Activated naive CD8-positive, alpha-beta T cell treated with anti-CD3 and anti-CD28 coated beads, Interleukin-2, amount 50 U/mL, for 16 hours (primary cell): ENCODE results near the gene BRD9.
"Not testable (repeated sequence)": the region's sequence is repeated elsewhere in the genome, so short reads cannot be mapped to it uniquely, and the experiment has no call there.

Source experiments
- DNase-seq: peaks from one replicate; pipeline ENCODE4 v3.0.0-alpha.2; 2020; ENCODE audit warnings: low read depth, low spot score

Gene BRD9

GRCh38 chr5:878677-879076 lies 13.9 kb downstream of the BRD9 start:
- not testable (repeated sequence) for DNase-seq

- no peak for DNase-seq
Measured at GRCh38 chr5:878125-878524, 14.5 kb downstream of the BRD9 start.

DNA sequence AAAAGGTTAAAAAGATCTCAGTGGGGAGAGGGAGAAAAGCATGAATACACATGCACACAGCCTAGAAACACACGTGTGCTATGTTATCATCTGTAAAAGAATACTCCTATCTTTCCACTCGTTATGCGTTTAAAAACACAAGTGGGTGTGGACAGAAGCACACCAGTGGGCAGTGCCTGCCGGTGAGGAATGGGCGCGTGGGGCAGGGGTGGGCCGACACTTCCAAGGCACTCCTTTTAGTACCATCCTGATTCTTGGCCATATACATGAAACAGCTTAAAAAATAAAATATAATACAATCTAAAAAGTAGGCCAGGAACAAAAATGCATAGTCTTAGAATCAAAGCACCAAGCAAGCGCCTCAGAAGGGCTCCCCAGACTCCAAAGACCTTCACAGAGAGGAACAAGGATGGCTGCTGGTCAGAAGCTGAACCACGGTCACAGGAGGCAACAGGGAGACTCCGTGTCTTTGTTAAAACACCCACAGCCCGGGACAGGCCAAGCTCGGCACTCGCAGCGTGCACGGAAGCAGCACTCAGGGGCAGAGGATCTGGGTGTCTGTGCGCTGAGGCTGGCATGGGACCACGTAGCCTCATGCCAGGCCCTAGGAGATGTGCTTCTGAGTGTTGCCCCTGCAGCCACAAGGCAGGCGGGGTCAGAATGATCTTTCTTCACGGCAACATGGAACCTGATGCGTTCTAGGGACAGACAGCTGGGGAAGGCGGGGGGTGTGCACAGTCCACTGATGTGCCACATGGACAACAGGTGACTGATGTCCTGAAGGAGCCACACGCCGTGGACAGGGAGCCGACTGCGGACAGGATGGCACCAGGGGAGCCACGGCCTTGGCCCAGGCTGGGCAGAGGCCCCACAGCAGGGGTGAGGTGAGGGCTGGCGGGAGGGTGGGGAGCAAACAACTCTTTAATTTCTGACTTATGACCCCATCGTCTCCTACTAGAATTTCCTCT lies 15.9 kb downstream of the BRD9 start:
- DNase-seq: no peak

GRCh38 chr5:875931-876330 lies 16.7 kb downstream of the BRD9 start:
- no peak for DNase-seq

DNA sequence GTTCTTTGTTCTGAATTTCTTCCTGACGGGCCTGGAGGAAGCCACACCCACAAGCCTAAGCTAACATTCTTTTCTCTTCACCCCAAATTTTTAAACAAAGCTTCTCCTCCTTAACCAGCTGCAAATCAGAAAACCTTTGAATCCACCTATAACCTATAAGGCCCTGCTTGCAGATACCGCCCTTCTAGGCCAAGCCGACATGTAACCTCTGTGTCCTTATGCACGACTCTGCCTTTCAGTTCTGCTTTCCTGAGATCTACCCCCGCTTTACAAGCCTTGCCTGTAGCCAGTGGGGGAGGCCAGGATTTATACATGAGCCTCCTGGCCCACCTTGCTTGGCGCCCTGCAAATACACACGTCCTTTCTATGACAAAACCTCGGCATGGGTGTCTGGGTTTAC lies 19.3 kb downstream of the BRD9 start:
- DNase-seq: no peak

DNA sequence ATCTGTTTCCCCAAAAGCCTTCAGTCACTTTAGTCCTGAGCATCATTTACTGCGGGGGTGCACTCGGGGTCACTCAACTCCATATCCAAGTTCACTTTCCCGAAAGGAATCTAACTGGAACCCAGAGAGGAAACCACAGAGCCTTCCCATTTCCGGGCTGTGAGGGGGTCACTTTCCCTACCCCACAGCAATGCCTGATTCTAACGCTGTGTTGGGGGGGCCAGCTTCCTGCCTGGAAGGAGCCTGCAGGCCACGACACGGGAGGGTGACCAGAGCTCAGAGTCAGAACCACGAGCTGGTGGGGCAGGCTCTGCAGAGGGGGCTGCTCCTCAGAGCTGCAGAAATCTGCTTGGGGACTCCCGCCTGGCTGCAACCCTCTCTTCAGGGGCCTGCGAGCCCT lies 20.3 kb downstream of the BRD9 start:
- DNase-seq: no peak

DNA sequence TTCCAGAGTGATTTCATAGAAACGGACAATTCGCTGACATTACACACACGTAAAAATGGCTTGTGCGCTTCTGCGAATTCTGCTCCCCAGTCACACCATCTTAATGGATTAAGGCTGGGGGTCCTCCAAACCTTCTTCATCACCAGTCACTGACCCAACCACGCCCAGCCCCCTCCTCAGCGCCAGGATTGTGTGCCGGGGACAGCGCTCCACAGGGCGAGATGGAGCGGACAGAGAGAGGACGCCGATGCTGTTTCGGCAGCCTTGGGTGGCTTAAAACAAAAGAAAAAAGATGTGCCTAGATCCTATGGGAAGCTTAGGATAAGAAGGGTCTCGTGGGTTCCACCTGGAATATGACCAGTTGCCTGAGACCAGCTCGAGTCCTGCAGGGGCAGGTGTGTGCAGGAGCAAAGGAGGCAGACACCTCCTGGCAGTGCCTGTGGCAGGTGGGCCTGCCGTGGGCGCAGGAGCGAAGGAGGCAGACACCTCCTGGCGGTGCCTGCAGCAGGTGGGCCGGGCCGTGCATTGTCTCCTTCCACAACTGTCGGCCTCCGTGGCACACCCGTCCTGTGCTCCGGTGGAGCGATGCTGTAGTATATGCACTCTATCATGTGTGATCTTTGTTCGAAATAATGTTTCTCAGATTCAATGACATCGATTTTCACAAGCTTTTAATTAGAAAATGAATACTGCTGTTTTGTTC lies 20.9 kb downstream of the BRD9 start:
- no peak for DNase-seq

DNA sequence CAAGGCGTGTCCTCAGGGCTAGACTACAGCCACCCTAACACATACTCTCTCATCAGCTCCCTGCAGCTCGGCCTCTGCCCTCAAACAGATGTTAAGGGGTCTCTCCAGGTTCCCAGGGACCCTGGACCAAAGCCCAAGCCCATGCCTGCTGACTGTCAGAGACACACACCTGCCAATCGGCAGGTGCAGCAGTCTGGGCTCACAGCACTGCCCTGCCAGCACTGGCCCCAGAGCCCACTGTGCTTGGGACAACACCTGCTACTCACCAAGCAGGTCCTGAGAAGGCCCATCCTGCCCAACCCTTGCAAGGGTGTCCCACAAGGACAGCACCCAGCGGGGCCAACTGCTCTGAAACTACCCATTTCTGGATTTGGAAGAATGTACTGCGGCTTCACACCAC lies 21.6 kb downstream of the BRD9 start:
- no peak for DNase-seq

DNA sequence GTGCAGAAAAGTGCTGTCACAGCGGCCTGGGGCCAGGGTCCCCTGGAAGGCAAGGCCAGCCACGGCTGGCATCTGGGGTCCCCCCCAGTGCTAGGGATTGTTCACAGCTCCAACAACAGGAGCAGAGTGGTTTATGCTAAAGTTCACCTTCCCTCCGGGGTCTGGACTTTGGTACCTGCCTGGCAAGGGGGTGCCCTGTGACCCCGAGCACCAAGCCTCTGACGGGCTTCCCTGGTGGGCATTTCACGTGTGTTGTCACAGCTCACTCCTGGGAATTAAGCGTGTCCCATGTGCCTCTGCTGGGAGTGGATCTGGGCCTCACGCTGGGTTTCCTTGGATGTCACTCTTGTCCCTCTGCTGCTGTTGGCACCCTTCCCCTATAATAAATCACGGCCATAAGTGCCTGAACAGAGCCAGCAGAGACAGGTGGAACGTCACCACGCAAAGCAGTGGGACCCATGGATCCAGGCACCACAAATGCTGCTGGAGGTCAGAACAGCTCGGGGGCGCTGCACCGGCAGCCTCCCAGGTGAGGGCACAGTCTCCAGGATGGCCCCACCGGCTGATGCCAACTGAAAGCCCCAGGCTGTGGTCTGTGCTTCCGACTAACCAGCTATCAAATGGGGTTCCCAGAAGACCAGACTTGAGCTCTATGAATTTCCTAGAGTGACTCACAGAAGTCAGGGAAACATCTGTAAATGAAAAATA lies 24.0 kb downstream of the BRD9 start:
- DNase-seq: no peak

DNA sequence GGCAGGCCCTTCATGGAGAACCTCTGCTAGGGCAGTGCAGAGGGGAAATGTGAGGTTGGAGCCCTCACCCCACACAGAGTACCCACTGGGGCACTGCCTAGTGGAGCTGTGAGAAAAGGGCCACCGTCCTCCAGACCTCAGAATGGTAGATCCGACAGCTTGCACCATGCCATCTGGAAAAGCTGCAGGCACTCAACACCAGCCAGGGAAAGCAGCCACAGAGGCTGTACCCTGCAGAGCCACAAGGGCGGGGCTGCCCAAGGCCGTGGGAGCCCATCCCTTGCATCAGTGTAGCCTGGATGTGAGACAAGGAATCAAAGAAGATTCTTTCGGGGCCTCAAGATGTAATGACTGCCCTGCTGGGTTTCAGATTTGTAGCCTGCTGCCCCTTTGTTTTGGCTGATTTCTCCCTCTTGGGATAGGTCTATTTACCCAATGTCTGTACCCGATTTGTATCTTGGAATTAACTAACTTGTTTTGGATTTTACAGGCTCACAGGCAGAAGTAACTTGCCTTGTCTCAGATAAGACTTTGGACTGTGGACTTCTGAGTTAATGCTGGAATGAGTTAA lies 25.2 kb downstream of the BRD9 start:
- DNase-seq: no peak

DNA sequence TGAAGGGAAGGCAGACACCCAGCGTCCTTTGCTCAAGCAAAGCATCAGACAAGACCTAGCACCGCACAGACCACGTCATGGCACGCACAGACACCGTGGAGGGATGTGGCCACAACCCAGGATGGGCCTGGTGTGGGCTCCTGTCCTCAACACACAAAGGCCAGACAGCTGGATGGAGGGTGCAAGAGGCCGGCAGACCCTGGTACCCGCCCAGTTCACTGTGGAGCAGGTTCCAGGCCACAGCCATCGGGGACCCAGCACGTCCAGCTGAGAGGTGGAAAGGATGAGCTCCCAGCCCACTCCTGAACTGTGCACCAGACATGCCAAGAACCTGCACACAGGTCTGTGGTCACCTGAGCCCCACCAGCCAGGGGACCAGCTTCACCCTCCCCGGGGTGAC lies 26.8 kb downstream of the BRD9 start:
- no peak for DNase-seq

GRCh38 chr5:865168-865521 lies 27.5 kb downstream of the BRD9 start:
- no peak for DNase-seq

- no peak for DNase-seq
Measured at GRCh38 chr5:864492-865167, 28.0 kb downstream of the BRD9 start.

DNA sequence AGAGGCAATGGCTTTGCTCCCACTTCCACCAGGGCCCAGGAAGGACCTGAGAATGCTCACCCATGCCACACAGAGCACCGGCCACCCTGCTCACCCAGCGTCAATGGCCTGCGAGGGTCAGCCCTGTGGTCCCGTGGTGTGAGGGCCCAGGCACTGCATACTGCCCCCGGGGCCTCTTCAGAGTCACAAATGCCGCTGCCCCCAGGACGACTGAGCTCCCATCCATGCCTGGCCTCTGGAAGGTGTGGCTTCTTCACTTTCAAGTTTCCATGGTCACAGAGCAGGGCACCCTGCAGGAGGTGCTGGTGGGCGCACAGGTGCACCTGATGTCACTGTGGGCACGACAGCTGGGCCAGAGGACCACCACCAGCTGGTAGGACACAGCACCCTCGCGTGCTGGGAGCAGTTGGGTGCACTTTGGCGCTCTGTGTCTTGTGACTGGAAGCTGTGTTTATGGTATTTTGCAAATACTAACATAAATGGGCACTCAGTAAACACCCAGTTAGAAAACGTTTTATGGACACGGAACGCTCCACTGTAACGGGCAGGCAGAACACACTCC lies 29.3 kb downstream of the BRD9 start:
- no peak for DNase-seq

DNA sequence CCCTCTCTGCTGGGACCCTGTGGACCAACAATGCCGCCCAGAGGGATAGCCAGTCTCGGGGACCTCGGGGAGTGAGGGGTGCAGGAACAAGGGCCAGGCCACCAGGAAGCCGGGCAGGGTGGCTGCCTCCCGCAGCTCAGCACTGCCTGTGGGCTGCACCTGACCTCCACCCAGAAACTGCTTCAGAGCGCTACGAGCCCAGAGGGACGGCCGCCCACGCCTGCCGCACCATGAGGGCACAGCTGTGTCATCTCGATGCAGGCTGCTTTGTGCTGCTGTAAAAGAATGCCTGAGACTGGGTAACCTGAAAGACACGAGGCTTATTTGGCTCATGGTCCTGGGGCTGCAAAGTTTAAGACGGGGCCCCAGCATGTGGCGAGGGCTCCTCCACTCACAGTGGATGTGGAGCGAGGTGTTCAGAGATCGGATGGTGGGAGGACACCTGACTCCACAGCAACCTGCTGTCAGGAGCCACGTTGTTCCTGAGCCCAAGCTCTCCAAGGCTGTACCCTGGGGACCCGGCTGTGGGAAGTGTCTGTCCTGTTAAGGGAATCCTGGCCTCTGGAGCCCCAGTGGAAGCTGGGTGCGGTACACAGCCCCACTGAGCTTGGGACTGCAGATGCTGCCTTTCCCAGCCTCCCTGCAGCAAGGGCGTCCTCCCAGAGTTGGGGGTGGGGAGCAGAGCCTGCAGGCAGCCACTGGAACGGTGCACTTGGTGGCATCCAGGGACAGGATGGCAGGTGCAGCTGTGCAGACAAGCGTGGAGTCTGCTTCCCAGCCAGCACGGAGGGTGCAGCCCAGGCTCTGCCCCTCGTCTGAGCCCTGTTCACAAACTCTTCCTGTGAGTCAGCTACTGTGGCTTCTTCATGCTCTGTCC lies 30.0 kb downstream of the BRD9 start:
- no peak for DNase-seq

DNA sequence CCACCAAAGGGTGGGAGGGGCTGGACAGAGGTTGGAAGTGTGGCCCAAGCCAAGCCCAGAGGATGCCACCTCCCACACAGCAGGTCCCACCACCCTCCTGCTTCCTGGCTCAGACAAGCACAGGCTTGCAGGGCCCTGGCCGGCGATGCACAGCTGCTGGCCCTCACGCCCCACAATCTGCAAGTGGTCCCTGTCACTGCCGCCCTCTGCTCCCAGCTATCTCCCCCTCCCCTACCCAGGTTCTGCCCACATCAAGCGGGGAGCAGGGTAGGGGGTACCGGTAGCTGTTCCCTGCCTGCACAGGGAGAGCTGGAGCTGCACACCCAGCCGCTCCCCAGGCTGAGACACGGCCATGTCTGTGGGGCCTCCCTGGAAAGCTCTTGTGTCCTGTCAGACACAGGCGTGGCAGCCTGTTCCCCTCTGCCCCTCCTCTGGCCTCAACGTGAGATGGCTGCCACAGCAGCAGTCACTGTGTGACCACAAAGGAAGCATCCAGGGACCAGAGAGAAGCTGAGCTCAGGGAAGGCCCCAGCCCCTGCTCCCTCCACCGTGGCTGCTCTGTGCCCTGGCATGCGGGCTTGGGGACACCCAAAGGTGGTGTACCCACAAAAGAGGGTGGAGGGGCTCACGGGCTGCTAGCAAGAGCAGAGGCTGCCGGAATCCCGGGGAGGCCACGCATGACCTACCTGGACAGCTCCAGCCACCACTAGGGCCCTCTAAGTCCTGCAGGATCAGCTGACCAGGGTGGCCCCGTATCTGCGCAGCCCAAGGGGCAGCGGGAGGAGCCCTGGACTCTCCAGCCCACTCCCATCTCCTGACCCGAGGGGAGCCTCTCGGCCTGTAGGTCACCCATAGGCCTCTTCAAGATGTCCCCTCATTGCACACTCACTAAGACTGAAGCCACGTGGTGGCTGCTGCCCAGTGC lies 30.9 kb downstream of the BRD9 start:
- no peak for DNase-seq

DNA sequence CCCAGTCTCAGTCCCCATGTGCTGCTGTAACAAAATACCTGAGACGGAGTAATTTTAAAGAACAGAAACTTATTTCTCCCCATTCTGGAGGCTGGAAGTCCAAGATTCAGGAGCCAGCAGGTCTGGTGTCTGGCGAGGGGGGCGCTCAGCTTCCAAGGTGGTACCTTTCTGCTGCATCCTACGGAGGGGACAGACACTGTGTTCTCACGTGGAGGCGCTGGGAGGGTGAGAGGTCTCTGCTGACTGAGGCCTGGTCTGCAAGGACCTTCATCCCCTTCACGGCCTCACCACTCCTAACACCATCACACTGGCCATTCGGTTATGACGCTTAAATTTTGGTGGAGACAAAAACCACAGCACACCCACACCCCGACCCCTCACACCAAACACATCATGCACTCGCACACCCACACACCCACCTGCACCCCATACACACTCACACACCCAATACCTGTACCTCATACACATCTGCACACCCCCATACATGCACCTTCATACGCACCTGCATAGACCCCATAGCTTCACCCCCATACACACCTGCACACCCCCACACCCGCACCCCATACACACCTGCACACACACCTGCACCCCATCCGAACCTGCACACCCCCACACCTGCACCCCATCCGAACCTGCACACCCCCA lies 32.0 kb downstream of the BRD9 start:
- no peak for DNase-seq

GRCh38 chr5:859798-860296 lies 32.8 kb downstream of the BRD9 start:
- DNase-seq: no peak
